AG10803 (cell line): ENCODE measurements around the gene BCL6.
A peak's percentile ranks its signal among the peaks of the same experiment; 100 is the strongest.
"Not testable (repeated sequence)": the region's sequence is repeated elsewhere in the genome, so short reads cannot be mapped to it uniquely, and the experiment has no call there.

Source experiments
- DNase-seq: peaks from one replicate; pipeline ENCODE4 v3.0.0; 2010; ENCODE audit warnings: low read depth
- H3K4me3 ChIP-seq: 2 replicates; pipeline ENCODE4 v1.5.1; 2011; ENCODE audit warnings: mild to moderate bottlenecking, low read length, control low read depth
- TF ChIP-seq, protein P1 (sequence below): conservative IDR thresholded peaks from 2 replicates; pipeline ENCODE4 v1.5.1; 2011; ENCODE audit warnings: mild to moderate bottlenecking, low read length, control low read depth, inconsistent platforms

BCL6 gene

DNA sequence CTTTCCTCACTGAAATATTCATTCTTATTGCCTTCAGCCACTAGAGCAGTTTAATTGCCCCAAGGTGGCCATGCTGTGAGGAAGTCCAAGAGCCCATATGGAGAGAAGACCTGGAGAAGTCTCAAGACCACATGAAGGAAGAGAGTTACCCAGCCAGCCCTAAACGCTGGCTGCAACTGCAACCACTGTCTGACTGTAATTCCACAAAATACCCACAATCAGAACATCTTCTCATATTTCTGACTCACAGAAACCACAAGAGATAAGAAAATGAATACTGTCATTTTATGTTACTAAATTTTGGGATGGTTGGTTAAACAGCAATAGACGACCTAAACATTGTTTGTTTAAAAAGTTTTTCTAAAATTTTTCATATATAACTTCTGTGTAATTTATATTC is 60.4 kb downstream of the BCL6 start:
- TF ChIP-seq, protein P1, sequence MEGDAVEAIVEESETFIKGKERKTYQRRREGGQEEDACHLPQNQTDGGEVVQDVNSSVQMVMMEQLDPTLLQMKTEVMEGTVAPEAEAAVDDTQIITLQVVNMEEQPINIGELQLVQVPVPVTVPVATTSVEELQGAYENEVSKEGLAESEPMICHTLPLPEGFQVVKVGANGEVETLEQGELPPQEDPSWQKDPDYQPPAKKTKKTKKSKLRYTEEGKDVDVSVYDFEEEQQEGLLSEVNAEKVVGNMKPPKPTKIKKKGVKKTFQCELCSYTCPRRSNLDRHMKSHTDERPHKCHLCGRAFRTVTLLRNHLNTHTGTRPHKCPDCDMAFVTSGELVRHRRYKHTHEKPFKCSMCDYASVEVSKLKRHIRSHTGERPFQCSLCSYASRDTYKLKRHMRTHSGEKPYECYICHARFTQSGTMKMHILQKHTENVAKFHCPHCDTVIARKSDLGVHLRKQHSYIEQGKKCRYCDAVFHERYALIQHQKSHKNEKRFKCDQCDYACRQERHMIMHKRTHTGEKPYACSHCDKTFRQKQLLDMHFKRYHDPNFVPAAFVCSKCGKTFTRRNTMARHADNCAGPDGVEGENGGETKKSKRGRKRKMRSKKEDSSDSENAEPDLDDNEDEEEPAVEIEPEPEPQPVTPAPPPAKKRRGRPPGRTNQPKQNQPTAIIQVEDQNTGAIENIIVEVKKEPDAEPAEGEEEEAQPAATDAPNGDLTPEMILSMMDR = no peak
- DNase-seq = peak; percentile 27
- no peak overlapping the region for H3K4me3 ChIP-seq

DNA sequence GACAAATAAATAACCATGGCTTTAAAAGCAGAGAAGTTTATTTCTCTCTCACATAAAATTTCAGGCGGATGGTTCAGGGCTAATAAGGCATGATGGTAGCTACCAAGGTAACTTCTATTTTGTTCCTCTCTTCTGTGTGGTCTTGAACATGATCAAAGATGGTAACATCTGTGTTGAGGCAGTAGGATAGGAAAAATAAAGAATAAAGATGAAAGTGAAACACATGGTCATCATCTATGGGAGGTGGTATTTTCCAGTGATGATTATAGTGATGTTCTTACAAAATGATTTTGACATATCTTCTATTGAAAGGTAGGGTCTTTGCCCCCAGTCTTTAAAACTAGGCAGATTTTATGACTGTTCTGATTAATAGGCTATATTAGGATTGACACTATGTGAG is 60.8 kb downstream of the BCL6 start:
- TF ChIP-seq, protein P1 = no peak
- no peak overlapping the region for H3K4me3 ChIP-seq
- no peak for DNase-seq

- not testable (repeated sequence) for DNase-seq, H3K4me3 ChIP-seq
Measured at GRCh38 chr3:187681756-187682155, 63.5 kb downstream of the BCL6 start.

- DNase-seq = peak; percentile 77
- TF ChIP-seq, protein P1 = peak; percentile 99
- no peak overlapping the region for H3K4me3 ChIP-seq
Measured at GRCh38 chr3:187679638-187680396, 65.5 kb downstream of the BCL6 start.

DNA sequence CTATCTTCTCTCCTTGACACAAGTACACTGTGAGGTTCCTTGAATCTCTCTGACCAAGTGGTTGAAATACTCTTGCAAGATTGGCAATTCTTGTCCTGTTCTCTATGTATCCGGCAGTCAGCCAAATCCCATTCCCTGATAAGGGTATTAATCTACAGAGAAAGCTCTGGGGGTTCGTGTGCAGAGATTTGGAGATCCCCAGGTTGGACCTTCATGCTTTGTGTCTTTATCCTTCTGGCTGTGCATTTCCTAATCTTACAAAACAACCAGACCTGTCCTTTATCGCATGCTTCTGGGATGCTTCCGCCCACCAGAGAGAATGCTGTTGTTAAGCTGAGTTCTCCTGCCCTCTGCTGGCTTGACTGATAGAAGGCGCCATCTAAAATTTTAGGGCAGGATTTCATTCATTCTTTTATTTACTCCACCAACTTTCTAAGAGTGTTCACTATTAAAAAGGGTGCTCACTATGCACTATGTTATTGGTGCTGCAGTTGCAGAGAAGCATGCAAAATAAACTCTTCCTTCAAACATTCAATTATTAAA is 66.5 kb downstream of the BCL6 start:
- DNase-seq = peak; percentile 75
- no peak overlapping the region for H3K4me3 ChIP-seq
- TF ChIP-seq, protein P1 = peak; percentile 89

- TF ChIP-seq, protein P1 = no peak
- DNase-seq = peak; percentile 48
- H3K4me3 ChIP-seq = no peak overlapping the region
Measured at GRCh38 chr3:187677604-187678003, 67.7 kb downstream of the BCL6 start.

GRCh38 chr3:187673012-187673411 is 72.3 kb downstream of the BCL6 start:
- DNase-seq = peak; percentile 27
- no peak overlapping the region for H3K4me3 ChIP-seq
- TF ChIP-seq, protein P1 = no peak
